ENCODE measurements around the gene GREM1. TPM values are rescaled to one million over a fixed set of nuclear protein-coding genes. Genes with fewer than 3 reads are reported as not detected.

GREM1 gene
- total RNA-seq, 4 donors from 2014 or later = 0.31 to 1.0 (median 0.41) TPM; not detected in 1

DNA sequence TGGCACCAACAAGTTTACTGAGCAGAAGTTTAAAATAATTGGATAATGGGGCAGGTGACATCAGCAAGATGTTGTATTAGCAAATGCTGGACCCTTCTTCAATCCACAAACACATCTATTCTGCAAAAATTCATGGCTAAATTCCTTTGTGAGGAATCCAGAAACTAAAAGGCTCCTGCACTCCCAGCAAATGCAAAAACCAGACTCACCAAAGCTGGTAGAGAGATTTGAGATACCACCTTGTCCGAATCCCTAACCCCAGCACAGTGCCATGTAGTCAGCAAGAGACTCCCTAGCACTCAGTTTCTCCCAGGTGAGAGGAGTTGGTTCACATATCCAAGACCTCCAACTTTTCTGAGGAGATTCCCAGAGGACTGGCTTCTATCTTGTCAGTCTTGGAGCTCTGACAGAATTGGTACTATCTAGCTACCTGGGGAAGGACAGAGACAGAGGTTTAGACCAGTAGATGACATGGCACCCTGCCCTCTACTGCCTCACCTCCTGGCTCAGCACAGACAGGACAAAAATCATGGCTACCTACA, 21.8 kb downstream of the GREM1 start:
- Histone ChIP-seq H3K9me3 (no peaks in the 10 kb centered on the region), H3K27me3 (no peaks in the 10 kb centered on the region), H3K4me1 (no peaks in the 10 kb centered on the region), H3K36me3 (no peaks in the 10 kb centered on the region), H3K4me3 (no peak overlapping the region), H3K27ac (no peak overlapping the region)
- DNase-seq = no peak
- no peak for ATAC-seq
- in situ Hi-C loops (cut with MboI; ENCODE audit: low sequenced_read_pairs in 4 of 4) = no loop called here
- TF ChIP-seq, protein P1, sequence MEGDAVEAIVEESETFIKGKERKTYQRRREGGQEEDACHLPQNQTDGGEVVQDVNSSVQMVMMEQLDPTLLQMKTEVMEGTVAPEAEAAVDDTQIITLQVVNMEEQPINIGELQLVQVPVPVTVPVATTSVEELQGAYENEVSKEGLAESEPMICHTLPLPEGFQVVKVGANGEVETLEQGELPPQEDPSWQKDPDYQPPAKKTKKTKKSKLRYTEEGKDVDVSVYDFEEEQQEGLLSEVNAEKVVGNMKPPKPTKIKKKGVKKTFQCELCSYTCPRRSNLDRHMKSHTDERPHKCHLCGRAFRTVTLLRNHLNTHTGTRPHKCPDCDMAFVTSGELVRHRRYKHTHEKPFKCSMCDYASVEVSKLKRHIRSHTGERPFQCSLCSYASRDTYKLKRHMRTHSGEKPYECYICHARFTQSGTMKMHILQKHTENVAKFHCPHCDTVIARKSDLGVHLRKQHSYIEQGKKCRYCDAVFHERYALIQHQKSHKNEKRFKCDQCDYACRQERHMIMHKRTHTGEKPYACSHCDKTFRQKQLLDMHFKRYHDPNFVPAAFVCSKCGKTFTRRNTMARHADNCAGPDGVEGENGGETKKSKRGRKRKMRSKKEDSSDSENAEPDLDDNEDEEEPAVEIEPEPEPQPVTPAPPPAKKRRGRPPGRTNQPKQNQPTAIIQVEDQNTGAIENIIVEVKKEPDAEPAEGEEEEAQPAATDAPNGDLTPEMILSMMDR (IDR thresholded peaks at IDR 0.05 in 4 of 5, conservative IDR thresholded peaks at IDR 0.05 in 1 of 5) = no peak
- TF ChIP-seq POLR2A (IDR thresholded peaks at IDR 0.05) = no peak
- intact Hi-C loops (cut with DNase I; ENCODE audit: low total_unique reads) = no loop called here

DNA sequence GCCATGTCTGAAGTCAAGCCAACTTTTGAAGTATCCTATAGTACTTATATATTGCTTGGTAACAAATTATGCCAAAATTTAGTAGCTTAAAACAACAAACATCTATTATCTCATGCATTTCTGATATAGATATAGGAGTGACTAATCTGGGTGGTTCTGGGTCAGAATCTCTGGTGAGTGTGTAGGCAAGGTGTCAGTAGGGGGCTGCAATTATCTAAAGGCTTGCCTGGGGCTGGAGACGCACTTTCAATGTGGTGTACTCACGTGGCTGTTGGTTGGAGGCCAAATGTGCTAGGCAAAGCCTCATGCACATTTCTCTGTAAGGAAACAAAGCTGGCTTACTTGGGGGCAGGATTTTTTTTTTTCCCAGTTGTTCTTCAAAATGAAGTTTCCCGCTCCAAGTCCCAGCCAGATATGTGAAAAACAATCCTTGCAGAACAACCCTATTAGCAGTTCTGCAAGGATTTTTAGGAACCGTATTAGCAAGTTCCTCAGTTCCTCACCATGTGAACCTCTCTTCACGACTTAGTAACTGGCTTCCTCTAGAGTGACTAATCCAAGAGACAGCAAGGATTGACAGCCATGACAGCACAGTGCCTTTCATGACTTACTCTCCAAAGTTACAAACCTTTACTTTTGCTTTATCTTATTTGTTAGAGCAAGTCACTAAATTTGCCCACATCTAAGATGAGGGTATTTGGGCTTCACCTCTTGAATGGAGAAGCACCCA, 25.8 kb downstream of the GREM1 start:
- Histone ChIP-seq H3K4me1 (no peaks in the 10 kb centered on the region), H3K9me3 (no peaks in the 10 kb centered on the region), H3K36me3 (no peaks in the 10 kb centered on the region), H3K4me3 (no peak overlapping the region), H3K27me3 (no peaks in the 10 kb centered on the region), H3K27ac (no peak overlapping the region)
- ATAC-seq = no peak
- in situ Hi-C loops (cut with MboI; ENCODE audit: low sequenced_read_pairs in 4 of 4) (no loop called here), intact Hi-C loops (cut with DNase I; ENCODE audit: low total_unique reads) (no loop called here)
- TF ChIP-seq, protein P1 (IDR thresholded peaks at IDR 0.05 in 4 of 5, conservative IDR thresholded peaks at IDR 0.05 in 1 of 5) = no peak
- no peak for TF ChIP-seq POLR2A (IDR thresholded peaks at IDR 0.05)
- DNase-seq = no peak

DNA sequence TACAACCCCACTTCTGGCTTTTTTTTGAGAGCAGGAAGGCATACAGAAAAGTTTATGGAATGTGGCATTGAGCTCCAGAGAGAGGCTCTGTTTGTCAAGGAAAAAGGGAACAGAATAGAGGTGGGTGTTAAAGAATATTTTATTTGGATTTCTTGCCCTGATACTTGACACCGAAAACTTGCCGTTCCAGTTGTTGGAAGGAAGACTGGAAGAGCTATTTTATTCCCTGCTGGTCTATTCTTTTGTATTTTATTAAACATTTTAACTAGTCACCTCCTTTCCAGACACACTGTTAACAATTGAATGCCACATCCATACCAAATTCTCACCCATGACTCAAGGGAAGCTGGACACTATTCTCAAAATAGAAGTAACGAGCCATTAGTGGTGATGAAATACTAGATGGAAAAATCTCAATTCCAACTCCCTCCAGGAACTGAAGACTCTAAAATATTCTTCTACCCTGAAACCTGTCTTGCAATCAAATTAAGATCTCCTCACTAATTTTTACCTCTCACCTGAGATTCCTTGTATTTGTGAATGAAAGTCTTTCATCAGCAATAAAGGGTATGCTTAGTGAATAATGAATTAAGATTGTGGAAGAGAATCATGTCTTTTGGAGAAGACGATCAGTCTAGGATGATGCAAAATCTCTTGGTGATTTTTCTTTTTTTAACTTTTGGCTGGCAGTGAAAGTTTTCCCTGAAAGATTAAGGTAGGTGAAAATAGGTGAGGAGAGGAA, 28.5 kb downstream of the GREM1 start:
- in situ Hi-C loops (cut with MboI; ENCODE audit: low sequenced_read_pairs in 4 of 4) = no loop called here
- Histone ChIP-seq H3K27ac (no peak overlapping the region), H3K36me3 (no peaks in the 10 kb centered on the region), H3K27me3 (no peaks in the 10 kb centered on the region), H3K4me1 (no peaks in the 10 kb centered on the region), H3K9me3 (no peaks in the 10 kb centered on the region), H3K4me3 (no peak overlapping the region)
- ATAC-seq (no peak), DNase-seq (no peak)
- no peak for TF ChIP-seq POLR2A (IDR thresholded peaks at IDR 0.05)
- TF ChIP-seq, protein P1 (IDR thresholded peaks at IDR 0.05 in 4 of 5, conservative IDR thresholded peaks at IDR 0.05 in 1 of 5) = no peak
- intact Hi-C loops (cut with DNase I; ENCODE audit: low total_unique reads) = no loop called here

DNA sequence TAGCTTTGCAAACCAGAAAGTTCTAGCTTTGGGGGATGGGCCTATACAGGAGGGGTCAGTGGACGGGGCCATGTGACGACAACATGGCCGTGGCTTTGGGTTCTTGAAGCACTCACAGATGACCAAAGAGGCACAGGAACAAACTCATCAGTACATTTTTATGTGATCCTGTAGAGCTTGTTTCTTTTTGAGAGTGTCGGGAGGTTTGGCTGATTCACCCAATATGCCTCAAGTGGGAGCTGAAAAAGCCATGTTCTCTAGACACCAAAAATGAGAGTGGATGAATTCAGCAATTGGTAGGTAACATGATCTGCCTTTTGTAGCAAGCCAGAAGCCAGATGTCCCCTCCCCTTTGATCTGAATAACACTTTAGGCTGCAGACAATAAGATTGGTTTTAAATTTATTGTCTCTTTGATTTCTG, 30.1 kb downstream of the GREM1 start:
- Histone ChIP-seq H3K9me3 (no peaks in the 10 kb centered on the region), H3K4me3 (no peak overlapping the region), H3K36me3 (no peaks in the 10 kb centered on the region), H3K4me1 (no peaks in the 10 kb centered on the region), H3K27ac (no peak overlapping the region), H3K27me3 (no peaks in the 10 kb centered on the region)
- intact Hi-C loops (cut with DNase I; ENCODE audit: low total_unique reads) = no loop called here
- ATAC-seq = no peak
- no peak for DNase-seq
- TF ChIP-seq, protein P1 (IDR thresholded peaks at IDR 0.05 in 4 of 5, conservative IDR thresholded peaks at IDR 0.05 in 1 of 5) = no peak
- TF ChIP-seq POLR2A (IDR thresholded peaks at IDR 0.05) = no peak
- in situ Hi-C loops (cut with MboI; ENCODE audit: low sequenced_read_pairs in 4 of 4) = no loop called here
